Endothelial cell of umbilical vein (primary cell): ENCODE results near the gene ALK. TPM values are rescaled to one million over a fixed set of nuclear protein-coding genes. Genes with fewer than 3 reads are reported as not detected.

Source experiments
- BruUV-seq: library from RNA; stranded (reverse); fragments of 400-500 nt; replicated peaks from 2 replicates; lab custom pipeline; 2021; lab: Mats Ljungman, UMichigan
- CTCF ChIA-PET: fragments of 300-600, 350-600 bp; sonication (Branson Sonifier 250); formaldehyde crosslinking; loops from one replicate; lab custom pipeline; 2021; ENCODE audit warnings: antibody characterized with exemption, inconsistent platforms; lab: Charles Lee
- POLR2A ChIA-PET: fragments of 300-600, 350-600 bp; sonication (Branson Sonifier 250); formaldehyde crosslinking; loops from one replicate; lab custom pipeline; 2021; ENCODE audit warnings: antibody characterized with exemption, inconsistent platforms; lab: Charles Lee
- DNase-seq: peaks from one replicate; pipeline ENCODE4 v3.0.0-alpha.2; 2011; ENCODE audit warnings: low read depth, low spot score
- FAIRE-seq: peaks from 2 replicates; lab custom pipeline; 2011; peaks lifted over from hg19 to GRCh38; lab: Jason Lieb, UNC
- H2AFZ ChIP-seq: 2 replicates; pipeline ENCODE4 v1.6.0; 2012; ENCODE audit warnings: low read depth, low read length, control low read depth, inconsistent platforms
- H3K27ac ChIP-seq: 2 replicates; pipeline ENCODE4 v1.5.1; 2011; ENCODE audit warnings: low read depth, mild to moderate bottlenecking, control low read depth, low read length, moderate library complexity; ENCODE audit not compliant: insufficient read depth
- H3K27me3 ChIP-seq, 2 experiments: 2 replicates each; pipeline versions ENCODE4 v1.6.0 to v1.6.1; 2011; ENCODE audit warnings: low read length in 2 of 2, mixed read lengths in 1 of 2; ENCODE audit not compliant: control insufficient read depth in 2 of 2, insufficient read depth in 2 of 2
- H3K36me3 ChIP-seq, 2 experiments: 2 replicates in 1 of 2; 3 replicates in 1 of 2; pipeline ENCODE4 v1.5.1; 2011; ENCODE audit warnings: low read length in 2 of 2, mild to moderate bottlenecking in 1 of 2, moderate library complexity in 1 of 2; ENCODE audit not compliant: control insufficient read depth in 2 of 2, insufficient read depth in 2 of 2; ENCODE audit errors: extremely low read depth in 1 of 2
- H3K4me1 ChIP-seq: 3 replicates; pipeline ENCODE4 v1.5.1; 2011; ENCODE audit warnings: mild to moderate bottlenecking, low read length; ENCODE audit not compliant: control insufficient read depth, insufficient read depth; ENCODE audit errors: extremely low read depth
- H3K4me2 ChIP-seq: 2 replicates; pipeline ENCODE4 v1.6.1; 2011; ENCODE audit warnings: low read length, control low read depth, mixed read lengths; ENCODE audit not compliant: insufficient read depth
- H3K4me3 ChIP-seq, 3 experiments: fragments of 200-600 bp in 1 of 3; sonication (generic), shearing (Covaris generic) in 1 of 3; replicated peaks in 1 of 3; 2 replicates each; pipeline ENCODE4 v1.5.1; 2011 to 2016; ENCODE audit warnings: control low read depth in 3 of 3, low read length in 3 of 3, mild to moderate bottlenecking in 2 of 3, inconsistent platforms in 1 of 3, low read depth in 1 of 3, moderate library complexity in 1 of 3; ENCODE audit not compliant: insufficient read depth in 1 of 3
- H3K79me2 ChIP-seq: 2 replicates; pipeline ENCODE4 v1.6.0; 2012; ENCODE audit warnings: low read length, inconsistent platforms; ENCODE audit not compliant: control insufficient read depth, insufficient read depth
- H3K9ac ChIP-seq: replicated peaks from 2 replicates; pipeline ENCODE3; 2011; ENCODE audit warnings: low read length, control low read depth; ENCODE audit not compliant: insufficient read depth; ENCODE audit errors: extremely low read depth
- H3K9me1 ChIP-seq: replicated peaks from 3 replicates; pipeline ENCODE4 v1.6.0; 2011; ENCODE audit warnings: mild to moderate bottlenecking, low read length; ENCODE audit not compliant: control insufficient read depth, insufficient read depth; ENCODE audit errors: extremely low read depth
- H3K9me3 ChIP-seq: replicated peaks from 2 replicates; pipeline ENCODE4 v1.5.1; 2012; ENCODE audit warnings: low read length, inconsistent platforms; ENCODE audit not compliant: control insufficient read depth, insufficient read depth
- H4K20me1 ChIP-seq: replicated peaks from 2 replicates; pipeline ENCODE3; 2011; ENCODE audit warnings: mild to moderate bottlenecking, low read length; ENCODE audit not compliant: control insufficient read depth, insufficient read depth; ENCODE audit errors: extremely low read depth
- CTCF ChIP-seq, 2 donors: IDR thresholded peaks; 1 replicate in 1 of 2; 2 replicates in 1 of 2; pipeline ENCODE4 v1.5.1; 2011; ENCODE audit warnings: low read length in 2 of 2, mild to moderate bottlenecking in 2 of 2, moderate library complexity in 2 of 2, control low read depth in 1 of 2, inconsistent platforms in 1 of 2, low read depth in 1 of 2; ENCODE audit not compliant: insufficient read depth in 1 of 2; ENCODE audit errors: extremely low read depth in 1 of 2
- EZH2 ChIP-seq: IDR thresholded peaks from 2 replicates; pipeline ENCODE4 v1.6.1; 2012; ENCODE audit warnings: borderline replicate concordance, low read depth, mild to moderate bottlenecking, moderate library complexity, low read length, inconsistent platforms; ENCODE audit not compliant: severe bottlenecking
- FOS ChIP-seq: IDR thresholded peaks from 2 replicates; pipeline ENCODE4 v1.6.1; 2011; ENCODE audit warnings: mild to moderate bottlenecking, low read length, moderate library complexity, borderline replicate concordance; ENCODE audit not compliant: insufficient read depth
- GATA2 ChIP-seq: IDR thresholded peaks from 2 replicates; pipeline ENCODE4 v1.7.0; 2011; ENCODE audit warnings: low read depth, mild to moderate bottlenecking, moderate library complexity, mixed read lengths, low read length; ENCODE audit not compliant: insufficient read length, insufficient read depth
- JUN ChIP-seq: IDR thresholded peaks from 2 replicates; pipeline ENCODE4 v1.6.1; 2011; ENCODE audit warnings: borderline replicate concordance, low read depth; ENCODE audit not compliant: insufficient read length, insufficient read depth
- MAX ChIP-seq: IDR thresholded peaks from 2 replicates; pipeline ENCODE4 v1.6.1; 2011; ENCODE audit not compliant: insufficient read depth, insufficient read length
- MYC ChIP-seq: IDR thresholded peaks from one replicate; pipeline ENCODE4 v1.6.1; 2011; ENCODE audit warnings: mild to moderate bottlenecking, low read depth, low read length
- POLR2A ChIP-seq: IDR thresholded peaks from 2 replicates; pipeline ENCODE4 v1.6.1; 2012; ENCODE audit warnings: low read depth, mild to moderate bottlenecking, control low read depth, low read length
- POLR2AphosphoS5 ChIP-seq: IDR thresholded peaks from 2 replicates; pipeline ENCODE4 v1.6.1; 2012; ENCODE audit warnings: low read depth, mild to moderate bottlenecking, control low read depth, low read length, moderate library complexity; ENCODE audit not compliant: insufficient read depth
- dilution Hi-C: fragments of 300-500 bp; cut with MboI; formaldehyde crosslinking; loops from one replicate; pipeline ENCODE4 v1.15.0; 2019; ENCODE audit warnings: low sequenced_read_pairs; ENCODE audit not compliant: extremely low pct_ligation_motif_present
- intact Hi-C: fragments of 100-400 bp; cut with micrococcal nuclease; formaldehyde crosslinking; loops from one replicate; pipeline ENCODE4 v1.10.0; 2022
- polyA plus RNA-seq, 4 experiments: library from polyadenylated mRNA; depleted of rRNA in 3 of 4; stranded (reverse) in 3 of 4; unstranded in 1 of 4; fragments of >200 nt; gene quantifications; 2 replicates each; pipeline versions ENCODE4 v1.2.1 to v1.2.3, GENCODE V29; 2011 to 2012; ENCODE audit warnings: missing spikeins in 1 of 4
- total RNA-seq: library from RNA; stranded (reverse); gene quantifications from 2 replicates; pipeline ENCODE4 v1.2.3, GENCODE V29; 2021

The ALK gene
- total and polyA plus RNA-seq, 2 donors (not counting 3 experiments of a cell fraction or from before 2014, with no cell fraction given) = not detected

GRCh38 chr2:29239209-29239960 lies 682.0 kb downstream of the ALK start:
- TF ChIP-seq POLR2A = no peak
- no peak for TF ChIP-seq MAX
- TF ChIP-seq JUN = no peak
- TF ChIP-seq MYC = no peak
- no peak for TF ChIP-seq EZH2
- TF ChIP-seq GATA2 = no peak
- no peak for TF ChIP-seq POLR2AphosphoS5
- TF ChIP-seq FOS = no peak
- TF ChIP-seq CTCF (IDR thresholded peaks at IDR 0.05; ENCODE audit: extremely low read depth in 1 of 2, insufficient read depth in 1 of 2, low read depth in 1 of 2, low read length in 2 of 2) = no peak
- FAIRE-seq = no peak
- dilution Hi-C loops (no loop called here), intact Hi-C loops (no loop called here)
- POLR2A ChIA-PET = no interaction called here
- Histone ChIP-seq H3K4me3 (no peak overlapping the region), H3K9me1 (no peaks in the 10 kb centered on the region), H4K20me1 (no peaks in the 10 kb centered on the region), H3K9me3 (no peaks in the 10 kb centered on the region), H3K4me1 (no peaks in the 10 kb centered on the region), H3K27me3 (no peaks in the 10 kb centered on the region), H3K79me2 (no peaks in the 10 kb centered on the region), H3K27ac (no peak overlapping the region), H2AFZ (no peak overlapping the region), H3K9ac (no peak overlapping the region), H3K4me2 (no peak overlapping the region), H3K36me3 (no peaks in the 10 kb centered on the region)
- no TSS peak for BruUV-seq
- no peak for DNase-seq
- CTCF ChIA-PET = interaction anchor here (1.1 to 2.2 kb wide), 9 partner anchors 10 to 834 kb away, joined by 3 to 18 read pairs (median 5); no protein-coding TSS in a partner anchor
